Lung microvascular endothelial cell (primary cell): Measurements from ENCODE around the gene VN1R2. TPM values are rescaled to one million over a fixed set of nuclear protein-coding genes. Genes with fewer than 3 reads are reported as not detected.
A peak's percentile ranks its signal among the peaks of the same experiment; 100 is the strongest.
"Not testable (repeated sequence)": the region's sequence is repeated elsewhere in the genome, so short reads cannot be mapped to it uniquely, and the experiment has no call there.

ENCODE experiments used
- DNase-seq, 2 donors: peaks; one replicate each; pipeline versions ENCODE4 v3.0.0 to v3.0.0-alpha.2; 2010; ENCODE audit warnings: low read depth in 2 of 2
- total RNA-seq: library from RNA; depleted of rRNA; stranded (reverse); fragments of >200 nt; gene quantifications from 2 replicates; pipeline ENCODE4 v1.2.1, GENCODE V29; 2014

VN1R2 gene, protein sequence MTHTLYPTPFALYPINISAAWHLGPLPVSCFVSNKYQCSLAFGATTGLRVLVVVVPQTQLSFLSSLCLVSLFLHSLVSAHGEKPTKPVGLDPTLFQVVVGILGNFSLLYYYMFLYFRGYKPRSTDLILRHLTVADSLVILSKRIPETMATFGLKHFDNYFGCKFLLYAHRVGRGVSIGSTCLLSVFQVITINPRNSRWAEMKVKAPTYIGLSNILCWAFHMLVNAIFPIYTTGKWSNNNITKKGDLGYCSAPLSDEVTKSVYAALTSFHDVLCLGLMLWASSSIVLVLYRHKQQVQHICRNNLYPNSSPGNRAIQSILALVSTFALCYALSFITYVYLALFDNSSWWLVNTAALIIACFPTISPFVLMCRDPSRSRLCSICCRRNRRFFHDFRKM
- not detected in 2 replicates for total RNA-seq

DNA sequence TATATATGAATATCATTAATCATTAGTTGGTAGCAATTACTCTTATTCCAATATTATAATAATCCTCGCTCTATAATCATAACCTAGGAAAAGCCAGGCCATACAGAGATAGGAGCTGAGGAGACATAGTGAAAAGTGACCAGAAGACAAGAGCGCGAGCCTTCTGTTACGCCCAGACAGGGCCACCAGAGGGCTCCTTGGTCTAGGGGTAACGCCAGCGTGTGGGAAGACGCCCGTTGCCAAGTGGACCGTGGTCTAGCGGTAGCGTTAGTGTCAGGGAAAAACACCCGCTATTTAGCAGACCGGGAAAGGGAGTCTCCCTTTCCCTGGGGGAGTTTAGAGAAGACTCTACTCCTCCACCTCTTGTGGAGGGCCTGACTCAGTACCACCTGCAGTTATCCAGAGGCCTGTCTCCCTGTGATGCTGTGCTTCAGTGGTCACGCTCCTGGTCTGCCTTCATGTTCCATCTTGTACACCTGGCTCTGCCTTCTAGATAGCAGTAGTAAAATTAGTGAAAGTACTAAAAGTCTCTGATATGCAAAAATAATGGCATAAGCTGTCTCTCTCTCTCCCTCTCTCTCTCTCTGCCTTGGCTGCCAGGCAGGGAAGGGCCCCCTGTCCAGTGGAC is at the start of gene VN1R2:
VN1R2 (plus strand) TSS at position 578 of the 628 bp plus-strand sequence. CDS start 84 bp downstream, outside the sequence.
- not testable (repeated sequence) for DNase-seq

DNA sequence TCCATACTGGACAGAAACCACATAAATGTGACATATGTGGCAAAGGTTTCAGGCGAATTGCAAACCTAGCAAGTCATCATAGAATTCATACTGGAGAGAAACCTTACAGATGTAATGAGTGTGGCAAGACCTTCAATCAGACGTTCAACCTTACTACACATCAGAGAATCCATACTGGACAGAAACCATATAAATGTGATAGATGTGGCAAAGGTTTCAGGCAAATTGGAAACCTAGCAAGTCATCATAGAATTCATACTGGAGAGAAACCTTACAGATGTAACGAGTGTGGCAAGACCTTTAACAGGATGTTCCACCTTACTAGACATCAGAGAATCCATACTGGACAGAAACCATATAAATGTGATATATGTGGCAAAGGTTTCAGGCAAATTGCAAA is 46.5 kb upstream of the VN1R2 start:
- not testable (repeated sequence) for DNase-seq

DNA sequence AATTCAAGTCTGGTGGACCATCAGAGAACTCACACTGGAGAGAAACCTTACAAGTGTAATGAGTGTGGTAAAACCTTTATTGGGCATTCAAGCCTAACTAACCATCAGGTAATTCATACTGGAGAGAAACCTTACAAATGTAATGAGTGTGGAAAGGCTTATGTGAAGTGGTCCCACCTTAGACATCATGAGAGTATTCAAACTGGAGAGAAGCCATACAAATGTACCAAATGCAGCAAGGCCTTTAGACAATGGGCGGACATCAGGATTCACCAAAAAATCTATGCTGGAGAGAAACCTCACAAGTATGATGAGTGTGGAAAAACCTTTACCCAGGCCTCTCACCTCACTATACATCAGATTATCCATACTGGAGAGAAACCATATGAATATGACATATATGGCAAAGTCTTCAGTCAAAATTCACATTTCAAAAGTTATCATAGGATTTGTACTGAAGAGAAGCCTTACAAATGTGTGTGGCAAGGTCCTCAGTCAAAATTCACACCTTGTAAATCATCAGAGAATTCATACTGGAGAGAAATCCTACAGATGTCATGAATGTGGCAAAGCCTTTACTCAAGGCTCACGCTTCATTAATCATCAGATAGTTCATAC is 45.3 kb upstream of the VN1R2 start:
- no peak for DNase-seq

DNA sequence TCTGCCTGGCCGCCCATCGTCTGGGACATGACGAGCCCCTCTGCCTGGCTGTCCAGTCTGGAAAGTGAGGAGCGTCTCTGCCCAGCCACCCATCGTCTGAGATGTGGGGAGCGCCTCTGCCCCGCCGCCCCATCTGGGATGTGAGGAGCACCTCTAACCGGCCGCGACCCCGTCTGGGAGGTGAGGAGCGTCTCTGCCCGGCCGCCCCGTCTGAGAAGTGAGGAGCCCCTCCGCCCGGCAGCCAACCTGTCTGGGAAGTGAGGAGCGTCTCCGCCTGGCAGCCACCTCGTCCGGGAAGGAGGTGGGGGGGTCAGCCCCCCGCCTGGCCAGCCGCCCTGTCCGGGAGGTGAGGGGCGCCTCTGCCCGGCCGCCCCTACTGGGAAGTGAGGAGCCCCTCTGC is 35.4 kb upstream of the VN1R2 start:
- not testable (repeated sequence) for DNase-seq

DNA sequence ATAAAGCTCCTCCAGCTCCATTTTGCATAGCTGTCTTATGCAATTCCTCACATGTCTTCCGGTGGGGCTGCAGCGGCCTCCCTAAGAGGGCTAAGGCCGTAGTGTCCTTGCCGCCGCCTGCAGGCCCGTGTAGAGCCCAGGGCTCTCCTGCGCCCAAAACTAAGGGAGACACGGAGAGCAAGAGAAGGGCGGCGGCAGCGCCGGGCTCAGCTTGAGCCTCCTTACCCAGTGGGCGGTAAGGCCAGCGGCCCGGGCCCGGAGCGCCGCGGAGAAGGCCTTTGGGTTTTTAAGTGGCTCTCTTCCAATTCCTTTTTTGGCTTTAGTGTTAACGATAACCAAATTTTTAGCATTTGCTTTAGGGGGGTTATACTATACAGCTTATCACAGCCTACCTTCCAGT is 33.5 kb upstream of the VN1R2 start:
- no peak for DNase-seq

DNA sequence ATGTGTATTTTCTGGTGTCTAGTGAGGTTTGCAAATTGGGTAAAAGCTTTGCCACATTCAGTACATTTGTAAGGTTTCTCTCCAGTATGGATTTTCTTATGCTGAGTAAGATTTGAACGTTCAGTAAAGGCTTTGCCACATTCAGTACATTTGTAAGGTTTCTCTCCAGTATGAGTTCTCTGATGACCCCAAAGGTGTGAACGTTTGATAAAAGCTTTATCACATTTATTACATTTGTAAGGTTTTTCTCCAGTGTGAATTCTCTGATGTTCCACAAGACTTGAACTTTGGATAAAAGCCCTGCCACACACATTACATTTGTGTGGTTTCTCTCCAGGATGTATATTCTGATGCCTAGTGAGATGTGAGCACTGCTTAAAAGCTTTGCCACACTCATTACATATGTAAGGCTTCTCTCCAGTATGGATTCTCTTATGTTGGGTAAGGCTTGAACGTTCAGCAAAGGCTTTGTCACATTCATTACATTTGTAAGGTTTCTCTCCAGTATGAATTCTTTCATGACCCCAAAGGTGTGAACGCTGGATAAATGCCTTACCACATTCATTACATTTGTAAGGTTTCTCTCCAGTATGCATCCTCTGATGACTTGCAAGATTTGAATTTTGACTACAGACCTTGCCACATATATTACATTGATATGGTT is 20.8 kb upstream of the VN1R2 start:
- DNase-seq = no peak

DNA sequence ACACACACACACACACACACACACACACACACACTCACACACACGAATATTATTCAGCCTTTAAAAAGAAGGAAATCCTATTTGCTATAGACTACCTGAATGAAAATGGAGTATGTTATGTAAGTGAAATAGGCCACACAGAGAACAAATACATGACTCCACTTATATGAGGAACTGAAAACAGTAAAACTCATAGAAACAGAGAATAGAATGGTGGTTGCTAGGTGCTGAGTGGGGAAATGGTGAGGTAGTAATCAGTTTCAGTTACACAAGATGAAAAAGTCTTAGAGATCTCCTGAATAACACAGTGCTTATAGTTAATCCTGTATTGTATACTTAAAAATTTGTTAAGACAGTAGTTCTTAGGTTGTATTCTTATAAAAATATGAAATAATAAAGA is 11.6 kb upstream of the VN1R2 start:
- no peak for DNase-seq

DNA sequence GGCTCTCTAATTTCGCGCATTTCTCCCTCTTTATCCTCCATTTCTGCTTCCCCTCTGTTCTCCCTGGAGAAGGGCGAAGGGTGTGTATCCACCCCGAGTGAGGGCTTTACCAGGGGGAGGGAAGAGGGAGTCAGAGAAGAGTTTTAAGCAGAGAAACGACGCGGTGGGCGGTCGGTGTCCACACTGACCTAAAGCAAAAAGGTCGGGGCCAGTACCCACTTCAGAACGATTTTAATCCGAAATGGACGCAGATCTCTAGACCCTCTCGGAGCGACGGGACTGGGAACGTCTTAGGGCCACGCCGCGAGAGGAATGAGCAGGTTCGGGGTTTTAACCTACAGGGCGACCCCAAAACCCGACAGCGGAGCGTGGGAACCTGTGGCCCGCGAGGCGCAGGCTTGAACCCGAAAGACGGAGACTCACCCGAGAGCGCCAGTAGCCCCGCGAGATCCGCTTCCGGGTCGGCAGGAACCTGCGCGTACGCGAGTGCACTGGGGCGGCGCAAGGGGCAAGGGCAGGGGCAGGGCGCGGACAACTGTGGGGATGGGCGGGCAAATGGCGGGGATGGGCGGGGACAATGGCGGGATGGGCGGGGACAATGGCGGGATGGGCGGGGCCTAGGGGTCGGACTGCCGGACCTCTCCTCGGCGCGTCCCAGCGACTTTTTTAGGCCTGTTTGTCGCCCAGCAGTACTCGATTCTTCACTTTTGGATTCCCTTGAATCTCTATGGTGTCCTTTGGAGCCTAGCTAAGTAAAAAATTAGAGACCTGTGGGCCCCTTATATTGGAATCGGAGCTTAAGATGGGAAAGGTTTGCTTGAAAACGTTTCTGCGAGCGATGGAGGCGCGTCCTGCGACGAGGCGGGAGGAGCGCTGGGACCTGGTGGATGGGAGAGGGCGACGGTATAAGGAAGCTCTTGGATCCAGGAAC is 3.4 kb upstream of the VN1R2 start, which contains the start of gene ZNF677:
ZNF677 (minus strand) TSS at position 463 of the 931 bp plus-strand sequence. CDS start 3,323 bp downstream, outside the sequence.
- peak; percentile 90 to 92 for DNase-seq

DNA sequence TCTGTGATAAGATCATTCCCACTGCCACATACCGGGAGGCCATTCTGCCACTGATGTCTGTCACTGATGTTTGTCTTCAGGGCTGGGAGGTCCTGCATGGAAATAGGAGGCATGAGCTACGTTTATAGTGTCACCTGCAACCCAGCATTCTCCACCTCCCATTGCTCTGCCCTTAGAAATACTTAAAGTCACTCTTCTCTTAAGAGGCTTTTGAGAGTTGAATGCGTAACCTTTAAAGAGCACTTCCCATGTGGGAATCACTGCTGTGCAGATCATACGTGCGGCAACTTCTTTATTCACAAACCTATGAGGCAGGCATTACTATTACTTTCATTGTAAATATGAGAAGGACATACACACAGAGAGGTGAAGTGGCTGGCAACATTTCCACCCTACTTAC is 9.5 kb downstream of the VN1R2 start, which contains the start of gene VN1R4:
VN1R4 (minus strand) TSS at position 101 of the 400 bp plus-strand sequence; CDS start at position 43, 58 bp downstream.
- DNase-seq = not testable (repeated sequence)

DNA sequence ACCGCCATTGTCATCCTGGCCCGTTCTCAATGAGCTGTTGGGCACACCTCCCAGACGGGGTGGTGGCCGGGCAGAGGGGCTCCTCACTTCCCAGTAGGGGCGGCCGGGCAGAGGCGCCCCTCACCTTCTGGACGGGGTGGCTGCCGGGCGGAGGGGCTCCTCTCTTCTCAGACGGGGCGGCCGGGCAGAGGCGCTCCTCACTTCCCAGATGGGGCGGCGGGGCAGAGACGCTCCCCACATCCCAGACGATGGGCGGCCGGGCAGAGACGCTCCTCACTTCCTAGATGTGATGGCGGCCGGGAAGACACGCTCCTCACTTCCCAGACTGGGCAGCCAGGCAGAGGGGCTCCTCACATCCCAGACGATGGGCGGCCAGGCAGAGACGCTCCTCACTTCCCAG is 11.8 kb downstream of the VN1R2 start:
- DNase-seq = not testable (repeated sequence)

DNA sequence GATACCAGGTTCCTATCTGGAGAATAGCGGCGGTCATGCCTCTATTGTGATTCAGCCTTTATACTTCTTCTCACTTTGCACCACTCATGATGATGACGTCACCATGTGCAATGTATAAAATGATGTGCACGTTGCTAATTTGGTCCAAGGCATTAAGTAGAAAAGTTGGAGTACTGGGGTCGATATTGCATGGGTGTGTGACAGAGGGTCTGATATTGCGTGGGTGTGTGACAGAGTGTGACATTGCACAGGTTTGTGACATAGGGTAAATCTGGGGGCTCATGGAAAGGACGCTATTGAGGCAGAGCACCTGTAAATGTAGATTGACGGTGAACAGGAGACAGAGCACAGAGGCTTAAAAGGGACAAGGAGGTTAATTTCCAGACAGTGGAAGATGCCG is 14.0 kb downstream of the VN1R2 start:
- DNase-seq = no peak

DNA sequence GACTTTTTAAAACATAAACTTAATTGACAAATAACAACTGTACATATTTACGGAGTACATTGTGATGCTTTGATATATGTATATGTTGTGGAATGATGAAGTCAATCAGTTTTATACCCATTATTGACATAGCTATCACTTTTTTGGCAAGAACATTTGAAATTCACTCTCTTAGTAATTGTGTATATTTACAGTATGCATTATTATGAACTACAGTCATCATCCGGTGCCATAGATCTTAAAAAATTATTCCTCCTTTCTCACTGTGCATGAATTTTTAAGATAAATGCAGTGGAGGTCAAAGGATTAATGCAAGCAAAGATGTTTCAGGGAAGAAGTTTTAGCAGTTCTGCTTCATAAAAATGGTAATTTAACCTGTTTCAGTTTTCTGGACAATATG is 17.4 kb downstream of the VN1R2 start:
- DNase-seq = no peak

DNA sequence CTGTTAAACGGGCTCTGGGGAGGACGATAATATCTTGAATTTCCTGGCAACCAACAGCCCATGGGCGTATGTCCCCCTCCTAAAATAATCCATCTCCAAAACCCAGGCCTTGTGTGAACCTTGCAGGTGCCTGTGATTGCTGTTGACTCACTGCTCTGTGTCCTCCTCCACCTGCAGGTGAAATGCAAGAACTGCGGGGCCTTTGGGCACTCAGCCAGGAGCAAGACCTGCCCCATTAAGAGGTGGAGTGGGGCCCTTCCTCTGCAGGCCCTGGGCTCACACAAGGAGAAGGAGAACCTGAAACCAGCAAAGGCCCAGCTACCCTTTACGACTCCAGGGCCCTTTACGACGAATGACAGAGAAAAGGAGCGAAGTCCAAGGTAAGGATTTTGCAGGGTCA is 23.9 kb downstream of the VN1R2 start:
- not testable (repeated sequence) for DNase-seq

DNA sequence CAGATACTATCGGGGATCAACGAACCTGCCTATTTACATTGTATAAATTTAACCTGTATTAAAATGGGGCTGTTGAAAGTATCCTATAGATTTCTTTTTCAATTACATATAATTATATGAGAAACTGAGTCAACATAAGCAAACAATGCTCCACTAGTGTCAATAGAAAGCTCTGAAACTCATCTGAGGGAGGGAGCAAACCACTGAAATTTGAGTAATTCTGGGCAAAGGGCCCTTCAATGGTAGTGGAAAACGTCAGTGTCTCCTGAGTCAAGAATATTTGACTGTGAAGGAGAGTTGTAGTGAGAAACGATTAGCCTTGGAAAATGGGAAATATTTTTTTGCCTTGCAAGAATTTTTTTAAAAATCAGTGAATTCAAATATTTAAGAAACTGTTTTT is 27.0 kb downstream of the VN1R2 start:
- no peak for DNase-seq

DNA sequence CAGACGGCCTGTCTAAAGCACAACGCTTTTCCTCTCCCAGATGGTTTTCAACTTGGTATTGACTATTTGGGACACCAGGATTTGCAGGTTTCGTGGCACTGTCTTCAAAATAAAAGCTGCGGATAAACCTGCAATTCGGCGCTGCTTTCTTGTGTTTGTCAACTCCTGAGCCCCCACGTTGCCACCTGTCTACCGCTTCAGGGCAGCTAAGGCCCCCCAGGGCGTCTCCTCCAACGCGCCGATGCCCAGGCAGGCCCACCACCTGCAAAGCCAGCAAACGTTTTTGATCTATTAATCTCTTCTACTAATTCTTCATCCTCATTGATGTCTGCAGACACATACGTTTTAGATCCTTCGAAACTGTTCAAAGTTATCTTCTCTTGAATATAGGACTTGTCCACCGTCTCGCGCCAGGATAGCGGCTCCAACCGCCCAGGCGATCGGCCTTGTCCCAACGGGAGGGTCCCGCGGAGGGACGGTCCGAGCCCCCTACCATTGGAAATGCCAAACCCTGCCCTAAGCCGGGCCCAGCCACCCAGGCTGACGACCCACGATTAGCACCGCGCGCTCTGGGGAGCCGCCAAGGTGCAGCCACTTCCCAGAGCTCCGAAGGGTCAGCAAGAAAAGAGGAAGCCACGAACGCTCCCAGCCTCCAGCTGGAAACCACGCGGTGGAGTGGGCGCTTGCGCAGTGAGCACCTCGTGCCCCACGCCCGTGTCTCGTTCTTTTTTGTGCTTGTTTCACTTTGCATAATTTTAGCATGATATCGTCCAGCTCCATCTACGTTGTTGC is 32.9 kb downstream of the VN1R2 start:
- no peak for DNase-seq

DNA sequence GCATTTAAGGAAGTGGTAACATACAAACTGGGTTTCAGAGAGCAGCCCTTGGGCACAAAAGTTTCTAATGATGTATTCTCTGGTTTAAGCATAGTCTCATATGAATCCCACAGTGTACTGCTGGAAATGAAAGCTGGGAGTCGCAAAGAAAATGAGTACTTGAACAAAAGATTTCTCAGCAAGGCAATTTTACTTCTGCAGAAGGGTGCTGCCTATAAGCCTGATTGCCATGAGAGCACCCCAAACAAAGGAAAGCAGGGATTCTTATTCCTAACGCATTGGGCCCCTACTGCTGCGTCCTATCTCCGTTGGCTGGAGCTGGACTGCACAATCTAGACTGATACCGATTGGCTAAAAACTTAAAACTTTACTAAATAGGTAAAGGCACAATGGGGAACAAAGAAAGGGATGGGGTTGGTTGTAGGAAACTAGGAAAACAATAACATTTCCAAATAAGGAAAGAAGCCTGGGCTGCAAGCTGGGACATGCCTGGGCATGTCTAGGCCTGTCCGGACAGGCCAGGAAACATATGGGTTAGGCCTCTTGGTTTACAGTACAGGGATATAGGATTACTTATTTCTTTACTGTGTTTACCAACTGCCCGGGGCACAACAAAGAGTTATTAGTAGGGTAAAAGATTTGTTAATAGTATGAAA is 36.8 kb downstream of the VN1R2 start:
- DNase-seq = no peak

DNA sequence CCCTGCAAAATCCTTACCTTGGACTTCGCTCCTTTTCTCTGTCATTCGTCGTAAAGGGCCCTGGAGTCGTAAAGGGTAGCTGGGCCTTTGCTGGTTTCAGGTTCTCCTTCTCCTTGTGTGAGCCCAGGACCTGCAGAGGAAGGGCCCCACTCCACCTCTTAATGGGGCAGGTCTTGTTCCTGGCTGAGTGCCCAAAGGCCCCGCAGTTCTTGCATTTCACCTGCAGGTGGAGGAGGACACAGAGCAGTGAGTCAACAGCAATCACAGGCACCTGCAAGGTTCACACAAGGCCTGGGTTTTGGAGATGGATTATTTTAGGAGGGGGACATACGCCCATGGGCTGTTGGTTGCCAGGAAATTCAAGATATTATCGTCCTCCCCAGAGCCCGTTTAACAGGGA is 43.2 kb downstream of the VN1R2 start:
- not testable (repeated sequence) for DNase-seq

DNA sequence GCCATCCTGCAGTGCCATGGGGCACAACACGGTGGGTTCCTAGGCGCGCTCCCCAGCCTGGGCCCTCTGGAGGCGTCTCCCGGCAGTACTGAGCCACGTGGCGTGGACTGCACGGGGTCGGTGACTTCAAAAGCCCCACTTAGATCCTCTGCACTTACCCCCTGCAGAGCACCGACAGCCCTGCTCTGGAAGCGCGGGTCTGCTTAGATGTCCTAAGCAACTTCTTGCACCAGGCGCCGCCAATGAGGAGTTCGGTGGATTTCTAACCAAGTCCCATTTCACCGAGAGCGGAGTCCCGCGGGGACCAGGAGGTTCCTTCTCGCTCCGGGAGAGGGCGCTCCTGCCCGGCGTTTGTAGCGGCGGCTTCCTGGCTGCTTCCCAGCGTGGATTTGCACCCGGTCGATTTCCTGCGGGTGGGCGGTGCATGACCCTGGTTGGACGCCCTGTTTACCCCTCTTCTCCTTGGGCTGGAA is 50.3 kb downstream of the VN1R2 start:
- peak; percentile 1 to 27 for DNase-seq
